Breast epithelium (tissue), 4 donors: ENCODE measurements around the gene KCNC1. TPM values are rescaled to one million over a fixed set of nuclear protein-coding genes. Genes with fewer than 3 reads are reported as not detected.

Experiments
- DNase-seq, 2 donors: peaks; one replicate each; pipeline ENCODE4 v3.0.0-alpha.2; 2019; ENCODE audit warnings: low spot score in 2 of 2
- H3K27ac ChIP-seq, 2 donors: fragments of 200-600 bp; sonication (generic) in 1 of 2; one replicate each; pipeline ENCODE4 v1.5.1; 2016 to 2019; ENCODE audit warnings: mild to moderate bottlenecking in 1 of 2
- H3K27me3 ChIP-seq, 2 donors: fragments of 200-600 bp; sonication (generic) in 1 of 2; one replicate each; pipeline versions ENCODE4 v1.5.1 to v1.6.0; 2017 to 2019; ENCODE audit warnings: control low read depth in 1 of 2, mild to moderate bottlenecking in 1 of 2
- H3K36me3 ChIP-seq: fragments of 200-600 bp; one replicate; pipeline ENCODE4 v1.5.1; 2019
- H3K4me1 ChIP-seq, 2 donors: fragments of 200-600 bp; sonication (generic); one replicate each; pipeline ENCODE4 v1.5.1; 2016 to 2019; ENCODE audit warnings: control low read depth in 1 of 2
- H3K4me3 ChIP-seq, 3 donors: fragments of 200-600 bp; sonication (generic); 1 replicate in 2 of 3; 2 replicates in 1 of 3; pipeline ENCODE4 v1.5.1; 2016 to 2019; ENCODE audit warnings: mild to moderate bottlenecking in 3 of 3, moderate library complexity in 2 of 3
- H3K9me3 ChIP-seq, 2 donors: fragments of 200-600 bp; sonication (generic) in 1 of 2; one replicate each; pipeline ENCODE4 v1.5.1; 2016 to 2019; ENCODE audit warnings: control low read depth in 1 of 2
- POLR2A ChIP-seq: fragments of 450-650 bp; IDR thresholded peaks from one replicate; pipeline ENCODE4 v1.6.1; 2016; ENCODE audit warnings: antibody characterized with exemption, mild to moderate bottlenecking, moderate library complexity
- POLR2AphosphoS5 ChIP-seq, 3 donors: sonication (generic); formaldehyde crosslinking; IDR thresholded peaks; one replicate each; pipeline ENCODE4 v1.6.1; 2017; ENCODE audit warnings: antibody characterized with exemption in 3 of 3
- intact Hi-C: fragments of 100-400 bp; cut with DNase I; formaldehyde crosslinking; loops from one replicate; pipeline ENCODE4 v1.15.1; 2023; ENCODE audit warnings: low total_unique reads
- total RNA-seq, 3 donors: library from RNA; depleted of rRNA; stranded (reverse); fragments of >200 nt; gene quantifications; one replicate each; pipeline ENCODE4 v1.1.0, GENCODE V29; 2016
- TF ChIP-seq, protein P1 (sequence below), 3 donors: fragments of 450-650 bp; IDR thresholded peaks; one replicate each; pipeline ENCODE4 v1.5.1; 2016 to 2017; ENCODE audit warnings: antibody characterized with exemption in 3 of 3, mild to moderate bottlenecking in 3 of 3, moderate library complexity in 3 of 3

Gene KCNC1
- total RNA-seq, 3 donors from 2014 or later = 0.15 TPM; not detected in 2

DNA sequence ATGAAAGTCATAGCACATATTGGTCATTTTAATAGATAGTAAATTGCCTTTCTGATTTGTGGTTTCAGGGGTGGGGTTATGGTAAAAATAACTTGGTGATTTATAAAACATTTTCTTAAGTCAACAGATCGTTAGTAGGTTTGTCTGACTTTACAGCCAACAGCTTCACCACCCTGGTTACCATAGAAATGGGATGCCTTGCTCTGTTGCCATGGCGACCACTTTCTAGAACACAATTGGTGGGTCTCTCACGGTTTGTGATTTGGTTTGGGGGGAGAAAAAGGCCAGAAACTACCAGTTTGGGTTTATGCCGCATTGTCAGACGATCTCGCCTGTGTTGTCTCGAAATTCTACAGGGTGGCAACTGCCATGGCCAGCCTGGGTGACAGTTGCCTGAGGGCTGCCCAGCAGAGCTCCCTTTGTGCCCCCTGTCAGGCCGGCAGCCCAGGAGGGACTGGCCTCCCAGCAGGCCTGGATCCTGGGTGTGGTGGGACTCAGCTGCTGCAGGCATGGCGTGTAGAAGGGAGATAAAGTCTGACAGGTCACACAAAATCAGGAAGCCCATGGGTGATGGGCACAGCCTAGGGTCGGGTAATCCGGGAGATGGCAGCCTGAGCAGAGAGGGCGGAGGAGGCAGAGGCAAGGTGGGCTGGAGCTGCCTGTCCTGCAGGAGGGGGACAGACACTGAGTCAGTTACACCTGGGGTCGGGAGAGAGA lies 30.9 kb downstream of the KCNC1 start:
- no peak for DNase-seq
- no peaks in the 10 kb centered on the region for H3K36me3 ChIP-seq
- intact Hi-C loops = no loop called here
- no peaks in the 10 kb centered on the region for H3K27me3 ChIP-seq
- H3K9me3 ChIP-seq = no peaks in the 10 kb centered on the region
- H3K4me1 ChIP-seq = no peaks in the 10 kb centered on the region
- no peak overlapping the region for H3K27ac ChIP-seq
- H3K4me3 ChIP-seq = no peak overlapping the region
- TF ChIP-seq, protein P1, sequence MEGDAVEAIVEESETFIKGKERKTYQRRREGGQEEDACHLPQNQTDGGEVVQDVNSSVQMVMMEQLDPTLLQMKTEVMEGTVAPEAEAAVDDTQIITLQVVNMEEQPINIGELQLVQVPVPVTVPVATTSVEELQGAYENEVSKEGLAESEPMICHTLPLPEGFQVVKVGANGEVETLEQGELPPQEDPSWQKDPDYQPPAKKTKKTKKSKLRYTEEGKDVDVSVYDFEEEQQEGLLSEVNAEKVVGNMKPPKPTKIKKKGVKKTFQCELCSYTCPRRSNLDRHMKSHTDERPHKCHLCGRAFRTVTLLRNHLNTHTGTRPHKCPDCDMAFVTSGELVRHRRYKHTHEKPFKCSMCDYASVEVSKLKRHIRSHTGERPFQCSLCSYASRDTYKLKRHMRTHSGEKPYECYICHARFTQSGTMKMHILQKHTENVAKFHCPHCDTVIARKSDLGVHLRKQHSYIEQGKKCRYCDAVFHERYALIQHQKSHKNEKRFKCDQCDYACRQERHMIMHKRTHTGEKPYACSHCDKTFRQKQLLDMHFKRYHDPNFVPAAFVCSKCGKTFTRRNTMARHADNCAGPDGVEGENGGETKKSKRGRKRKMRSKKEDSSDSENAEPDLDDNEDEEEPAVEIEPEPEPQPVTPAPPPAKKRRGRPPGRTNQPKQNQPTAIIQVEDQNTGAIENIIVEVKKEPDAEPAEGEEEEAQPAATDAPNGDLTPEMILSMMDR (IDR thresholded peaks at IDR 0.05) = no peak
- TF ChIP-seq POLR2A = no peak
- no peak for TF ChIP-seq POLR2AphosphoS5 (IDR thresholded peaks at IDR 0.05)

DNA sequence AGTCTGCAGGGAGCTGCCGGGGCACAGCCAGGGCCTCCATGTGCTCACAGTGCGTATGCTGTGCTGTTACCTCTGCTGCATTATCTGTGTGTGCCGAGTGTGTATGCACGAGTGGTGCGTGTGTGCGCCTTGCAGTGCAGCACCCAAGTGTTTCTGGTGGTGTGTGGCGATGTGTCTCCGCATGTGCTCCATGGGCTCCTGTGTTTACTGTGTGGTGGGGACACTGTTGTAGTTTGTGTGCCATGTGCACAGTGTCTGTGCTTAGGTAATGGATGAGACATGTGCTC lies 31.4 kb downstream of the KCNC1 start:
- Histone ChIP-seq H3K27ac (no peak overlapping the region), H3K27me3 (no peaks in the 10 kb centered on the region), H3K36me3 (no peaks in the 10 kb centered on the region), H3K4me3 (no peak overlapping the region), H3K9me3 (no peaks in the 10 kb centered on the region), H3K4me1 (no peaks in the 10 kb centered on the region)
- intact Hi-C loops = no loop called here
- no peak for DNase-seq
- TF ChIP-seq, protein P1 (IDR thresholded peaks at IDR 0.05) = no peak
- TF ChIP-seq POLR2A = no peak

DNA sequence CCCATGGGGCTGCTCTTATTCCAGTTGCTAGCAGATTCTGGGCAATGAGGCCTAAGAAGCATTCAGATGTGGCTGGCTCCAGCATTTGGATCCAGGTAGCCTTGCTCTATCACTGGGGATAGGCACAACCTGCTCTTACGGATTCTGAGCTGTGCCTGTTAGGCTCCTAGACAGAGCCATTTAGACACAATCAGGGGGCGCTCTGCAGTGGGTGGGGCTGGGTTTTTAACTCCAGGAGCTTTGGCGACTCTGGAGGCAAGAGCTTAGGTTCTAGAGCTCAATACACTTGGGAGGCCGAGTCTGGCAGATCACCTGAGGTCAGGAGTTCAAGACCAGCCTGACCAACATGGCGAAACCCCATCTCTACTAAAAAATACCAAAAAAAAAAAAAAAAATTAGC lies 32.0 kb downstream of the KCNC1 start:
- no peaks in the 10 kb centered on the region for H3K36me3 ChIP-seq
- no peak overlapping the region for H3K27ac ChIP-seq
- DNase-seq = no peak
- no peaks in the 10 kb centered on the region for H3K4me1 ChIP-seq
- H3K4me3 ChIP-seq = no peak overlapping the region
- intact Hi-C loops = no loop called here
- TF ChIP-seq POLR2AphosphoS5 (IDR thresholded peaks at IDR 0.05) (no peak), POLR2A (no peak)
- TF ChIP-seq, protein P1 (IDR thresholded peaks at IDR 0.05) = no peak
- H3K9me3 ChIP-seq = no peaks in the 10 kb centered on the region
- no peaks in the 10 kb centered on the region for H3K27me3 ChIP-seq

DNA sequence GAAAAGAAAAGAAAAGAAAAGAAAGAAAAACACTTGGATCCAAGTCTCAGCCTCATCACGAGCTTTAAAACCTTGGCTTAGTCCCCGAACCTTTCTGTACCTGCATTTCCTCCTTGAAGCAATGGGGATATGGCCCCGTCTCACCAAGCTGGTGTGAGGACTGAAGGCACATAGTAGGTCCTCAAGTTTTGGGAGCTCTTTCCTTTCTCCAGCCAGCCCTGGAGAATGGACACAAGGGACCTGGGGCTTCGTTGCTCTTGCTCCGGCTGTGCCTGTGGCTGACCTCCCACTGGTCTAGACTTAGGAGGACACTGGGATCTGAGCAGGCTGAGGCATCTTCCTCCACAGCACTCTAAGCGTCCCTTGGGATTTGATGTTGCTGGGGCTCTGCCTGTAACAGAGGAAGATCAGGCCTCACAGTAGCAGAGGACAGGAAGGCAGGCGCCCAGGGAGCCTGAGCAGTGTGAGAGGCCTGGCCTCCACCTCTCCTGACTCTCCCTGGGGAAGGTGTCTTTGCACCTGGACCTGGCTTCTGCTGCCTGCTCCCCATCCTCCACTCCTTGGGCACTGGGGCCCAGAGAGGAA lies 32.8 kb downstream of the KCNC1 start:
- Histone ChIP-seq H3K36me3 (no peaks in the 10 kb centered on the region), H3K27me3 (no peaks in the 10 kb centered on the region), H3K9me3 (no peaks in the 10 kb centered on the region), H3K4me3 (no peak overlapping the region), H3K27ac (no peak overlapping the region), H3K4me1 (no peaks in the 10 kb centered on the region)
- DNase-seq = no peak
- intact Hi-C loops = no loop called here
- TF ChIP-seq, protein P1 (IDR thresholded peaks at IDR 0.05) = no peak
- no peak for TF ChIP-seq POLR2A
- no peak for TF ChIP-seq POLR2AphosphoS5 (IDR thresholded peaks at IDR 0.05)

DNA sequence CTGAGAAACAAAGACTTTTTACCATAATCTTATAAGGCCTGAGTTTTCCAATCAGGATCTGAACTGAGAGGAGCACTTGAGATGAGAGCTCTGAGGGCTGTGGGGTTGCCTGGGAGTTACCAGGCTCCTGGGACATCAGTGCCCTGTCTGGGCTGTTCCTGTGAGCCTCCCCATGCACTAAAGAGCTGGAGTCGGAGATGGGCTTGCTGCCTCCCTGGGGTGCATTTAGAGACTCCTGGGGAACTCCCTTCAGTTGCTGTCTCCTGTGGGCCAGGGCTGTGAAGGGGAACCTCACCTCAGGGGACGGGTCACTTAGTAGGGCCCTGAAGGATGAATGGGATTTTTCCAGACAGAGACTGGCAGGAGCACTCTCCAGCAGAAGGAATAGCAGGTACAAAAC lies 33.3 kb downstream of the KCNC1 start:
- H3K36me3 ChIP-seq = no peaks in the 10 kb centered on the region
- TF ChIP-seq, protein P1 (IDR thresholded peaks at IDR 0.05) = no peak
- no peak for TF ChIP-seq POLR2AphosphoS5 (IDR thresholded peaks at IDR 0.05)
- no peak for TF ChIP-seq POLR2A
- H3K27me3 ChIP-seq = no peaks in the 10 kb centered on the region
- intact Hi-C loops = no loop called here
- no peaks in the 10 kb centered on the region for H3K4me1 ChIP-seq
- no peak overlapping the region for H3K27ac ChIP-seq
- no peak for DNase-seq
- H3K9me3 ChIP-seq = no peaks in the 10 kb centered on the region
- H3K4me3 ChIP-seq = no peak overlapping the region
